GM23338 (cell line): Measurements from ENCODE around the gene PTPRN2.

ENCODE experiments used
- CREB1 ChIP-seq: fragments of 250-450 bp; sonication (Bioruptor Pico); IDR thresholded peaks from 2 replicates; pipeline ENCODE4 v1.5.0; 2020; ENCODE audit warnings: low read depth, mild to moderate bottlenecking, moderate library complexity
- CTCF ChIP-seq, 2 experiments: fragments of 200-600 bp in 1 of 2; sonication (generic) in 1 of 2; conservative IDR thresholded peaks; 2 replicates each; pipeline versions ENCODE4 v1.5.1 to v1.6.1; 2016 to 2017; ENCODE audit warnings: antibody characterized with exemption in 2 of 2, low read depth in 2 of 2, mild to moderate bottlenecking in 2 of 2, moderate library complexity in 1 of 2
- EZH2 ChIP-seq: fragments of 200-600 bp; sonication (generic); IDR thresholded peaks from one replicate; pipeline ENCODE4 v1.8.0; 2017; ENCODE audit warnings: antibody characterized with exemption, mild to moderate bottlenecking, low read depth; ENCODE audit not compliant: unreplicated experiment
- EZH2phosphoT487 ChIP-seq: fragments of 200-600 bp; sonication (generic); IDR thresholded peaks from one replicate; pipeline ENCODE4 v1.8.1; 2018; ENCODE audit warnings: antibody characterized with exemption; ENCODE audit not compliant: unreplicated experiment
- JUNB ChIP-seq: IDR thresholded peaks from one replicate; pipeline ENCODE4 v1.6.1; 2016; ENCODE audit warnings: antibody characterized with exemption; ENCODE audit not compliant: unreplicated experiment
- NANOG ChIP-seq: IDR thresholded peaks from 2 replicates; pipeline ENCODE4 v1.6.1; 2016; ENCODE audit warnings: antibody characterized with exemption, borderline replicate concordance
- POLR2AphosphoS5 ChIP-seq: IDR thresholded peaks from 2 replicates; pipeline ENCODE4 v1.6.1; 2016; ENCODE audit warnings: antibody characterized with exemption, low read depth
- REST ChIP-seq: IDR thresholded peaks from one replicate; pipeline ENCODE4 v1.6.1; 2018; ENCODE audit warnings: antibody characterized with exemption; ENCODE audit not compliant: unreplicated experiment
- STAT1 ChIP-seq: IDR thresholded peaks from one replicate; pipeline ENCODE4 v1.6.1; 2016; ENCODE audit warnings: antibody characterized with exemption; ENCODE audit not compliant: unreplicated experiment
- ZNF114 ChIP-seq: fragments of 250-450 bp; sonication (Bioruptor Pico); IDR thresholded peaks from 2 replicates; pipeline ENCODE4 v1.5.0; 2020; ENCODE audit warnings: mild to moderate bottlenecking, moderate library complexity
- ZNF331 ChIP-seq: fragments of 250-450 bp; sonication (Bioruptor Pico); IDR thresholded peaks from 2 replicates; pipeline ENCODE4 v1.5.0; 2020; ENCODE audit warnings: low read depth, mild to moderate bottlenecking, moderate library complexity
- ZNF462 ChIP-seq: fragments of 250-450 bp; sonication (Bioruptor Pico); IDR thresholded peaks from 2 replicates; pipeline ENCODE4 v1.5.0; 2020; ENCODE audit warnings: mild to moderate bottlenecking, moderate library complexity
- TF ChIP-seq, protein P1 (sequence below): IDR thresholded peaks from 2 replicates; pipeline ENCODE4 v1.6.1; 2016; ENCODE audit warnings: antibody characterized with exemption

- TF ChIP-seq CTCF (conservative IDR thresholded peaks at IDR 0.05; ENCODE audit: low read depth in 2 of 2): no peak
- TF ChIP-seq POLR2AphosphoS5: no peak
- no peak for TF ChIP-seq REST
- no peak for TF ChIP-seq ZNF114
- TF ChIP-seq EZH2: no peak
- TF ChIP-seq EZH2phosphoT487: no peak
- TF ChIP-seq, protein P1, sequence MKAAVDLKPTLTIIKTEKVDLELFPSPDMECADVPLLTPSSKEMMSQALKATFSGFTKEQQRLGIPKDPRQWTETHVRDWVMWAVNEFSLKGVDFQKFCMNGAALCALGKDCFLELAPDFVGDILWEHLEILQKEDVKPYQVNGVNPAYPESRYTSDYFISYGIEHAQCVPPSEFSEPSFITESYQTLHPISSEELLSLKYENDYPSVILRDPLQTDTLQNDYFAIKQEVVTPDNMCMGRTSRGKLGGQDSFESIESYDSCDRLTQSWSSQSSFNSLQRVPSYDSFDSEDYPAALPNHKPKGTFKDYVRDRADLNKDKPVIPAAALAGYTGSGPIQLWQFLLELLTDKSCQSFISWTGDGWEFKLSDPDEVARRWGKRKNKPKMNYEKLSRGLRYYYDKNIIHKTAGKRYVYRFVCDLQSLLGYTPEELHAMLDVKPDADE: no peak
- no peak for TF ChIP-seq ZNF331 (CRISPR knock-in tag)
- TF ChIP-seq CREB1: no peak
- no peak for TF ChIP-seq JUNB
- TF ChIP-seq ZNF462 (CRISPR knock-in tag): no peak
- TF ChIP-seq STAT1: no peak
- TF ChIP-seq NANOG: no peak
These were observed 451.7 kb downstream of the PTPRN2 start for GRCh38 chr7:158135931-158136330.
